Transverse colon (tissue), 4 donors: ENCODE results near the gene SNX11. TPM values are rescaled to one million over a fixed set of nuclear protein-coding genes. Genes with fewer than 3 reads are reported as not detected.

ENCODE experiments used
- DNase-seq: peaks from one replicate; pipeline ENCODE4 v3.0.0-alpha.2; 2019
- H3K27ac ChIP-seq, 4 donors: fragments of 200-600 bp; sonication (generic); 2 replicates each; pipeline ENCODE4 v1.5.1; 2016 to 2018; ENCODE audit warnings: inconsistent platforms in 4 of 4
- H3K27me3 ChIP-seq: fragments of 200-600 bp; sonication (generic); 2 replicates; pipeline ENCODE4 v1.5.1; 2017; ENCODE audit warnings: inconsistent platforms
- H3K36me3 ChIP-seq, 4 donors: fragments of 200-600 bp; sonication (generic); 2 replicates each; pipeline ENCODE4 v1.5.1; 2017 to 2019; ENCODE audit warnings: inconsistent platforms in 4 of 4
- H3K4me1 ChIP-seq, 4 donors: fragments of 200-600 bp; sonication (generic); 2 replicates each; pipeline ENCODE4 v1.5.1; 2017 to 2020; ENCODE audit warnings: inconsistent platforms in 4 of 4
- H3K4me3 ChIP-seq, 4 donors: fragments of 200-600 bp; sonication (generic); 1 replicate in 1 of 4; 2 replicates in 3 of 4; pipeline versions ENCODE4 v1.5.1 to v1.6.1; 2017 to 2019; ENCODE audit warnings: inconsistent platforms in 4 of 4
- H3K9me3 ChIP-seq, 2 donors: fragments of 200-600 bp; sonication (generic); 2 replicates each; pipeline ENCODE4 v1.5.1; 2017 to 2019; ENCODE audit warnings: inconsistent platforms in 2 of 2
- CTCF ChIP-seq, 5 experiments: fragments of 200-600 bp in 3 of 5; fragments of 450-650 bp in 2 of 5; sonication (generic) in 3 of 5; IDR thresholded peaks; 1 replicate in 2 of 5; 2 replicates in 3 of 5; pipeline ENCODE4 v1.5.1; 2016 to 2017; ENCODE audit warnings: antibody characterized with exemption in 5 of 5, inconsistent platforms in 3 of 5, mild to moderate bottlenecking in 2 of 5, moderate library complexity in 1 of 5
- EP300 ChIP-seq: sonication (generic); formaldehyde crosslinking; IDR thresholded peaks from one replicate; pipeline ENCODE4 v1.6.1; 2017; ENCODE audit warnings: antibody characterized with exemption, low read depth
- POLR2A ChIP-seq: fragments of 450-650 bp; IDR thresholded peaks from one replicate; pipeline ENCODE4 v1.6.1; 2016; ENCODE audit warnings: antibody characterized with exemption, mild to moderate bottlenecking, moderate library complexity
- POLR2AphosphoS5 ChIP-seq, 3 donors: sonication (generic); formaldehyde crosslinking; IDR thresholded peaks; one replicate each; pipeline ENCODE4 v1.6.1; 2016; ENCODE audit warnings: antibody characterized with exemption in 3 of 3
- WGBS, 2 donors: methylation state at CpG; one replicate each; pipeline ENCODE4 v1.1.5; 2018; ENCODE audit warnings: low coverage in 1 of 2; 5-methylcytosine and 5-hydroxymethylcytosine counted together
- in situ Hi-C, 4 donors: fragments of 200-750 bp; cut with MboI; loops; one replicate each; pipeline versions ENCODE4 v1.15.0 to v1.15.1; 2017; ENCODE audit warnings: low sequenced_read_pairs in 3 of 4, low pct_ligation_motif_present in 1 of 4, low pct_unique_long_range_greater_than_20kb in 1 of 4
- intact Hi-C: fragments of 100-400 bp; cut with DNase I; formaldehyde crosslinking; loops from one replicate; pipeline ENCODE4 v1.15.1; 2023; ENCODE audit warnings: low total_unique reads
- total RNA-seq, 4 donors: library from RNA; depleted of rRNA; stranded (reverse); fragments of >200 nt; gene quantifications; one replicate each; pipeline ENCODE4 v1.1.0, GENCODE V29; 2016

SNX11 gene
- total RNA-seq, 4 donors from 2014 or later = 2.0 to 24.3 (median 14.1) TPM

- WGBS, 2 donors = 95% methylated on average over 7 of the region's 7 CpGs; no CpG with 5 or more reads in 1 of the 2 donors
Measured at GRCh38 chr17:48062273-48062672, 45.3 kb upstream of the SNX11 start.

GRCh38 chr17:48064638-48065037 is 42.9 kb upstream of the SNX11 start:
- H3K27ac ChIP-seq = no peak overlapping the region
- intact Hi-C loops = no loop called here
- no peak for DNase-seq
- H3K4me1 ChIP-seq = no peaks in the 10 kb centered on the region
- peaks cover 0 to 32% (median 12%) of the 10 kb centered on the region in 4 donors for H3K36me3 ChIP-seq
- WGBS, 2 donors = 70 to 75% methylated on average over 2 to 3 of the region's 3 CpGs
- no peak for TF ChIP-seq POLR2A
- TF ChIP-seq CTCF (IDR thresholded peaks at IDR 0.05) = no peak
- TF ChIP-seq POLR2AphosphoS5 (IDR thresholded peaks at IDR 0.05) = no peak
- no peaks in the 10 kb centered on the region for H3K27me3 ChIP-seq
- no peak overlapping the region for H3K4me3 ChIP-seq
- no peaks in the 10 kb centered on the region for H3K9me3 ChIP-seq
- in situ Hi-C loops = no loop called here

More at GRCh38 chr17:48062273-48062672, 45.3 kb upstream of the SNX11 start:
- no peak for TF ChIP-seq POLR2AphosphoS5 (IDR thresholded peaks at IDR 0.05)
- TF ChIP-seq EP300 = no peak
- TF ChIP-seq CTCF (IDR thresholded peaks at IDR 0.05) = no peak
- TF ChIP-seq POLR2A = no peak
- intact Hi-C loops (no loop called here), in situ Hi-C loops (no loop called here)
- Histone ChIP-seq H3K27me3 (no peaks in the 10 kb centered on the region), H3K4me3 (no peak overlapping the region), H3K4me1 (no peaks in the 10 kb centered on the region), H3K9me3 (no peaks in the 10 kb centered on the region), H3K36me3 (peaks cover 0 to 51% (median 23%) of the 10 kb centered on the region in 4 donors), H3K27ac (peak overlapping the region in 1 of 4 donors; percentile 0)
- no peak for DNase-seq

- intact Hi-C loops = no loop called here
- DNase-seq = no peak
- 86 to 100% methylated on average over 1 of the region's 1 CpG for WGBS, 2 donors
- no peaks in the 10 kb centered on the region for H3K9me3 ChIP-seq
- TF ChIP-seq POLR2A (no peak), EP300 (no peak), CTCF (IDR thresholded peaks at IDR 0.05) (no peak), POLR2AphosphoS5 (IDR thresholded peaks at IDR 0.05) (no peak)
- H3K4me1 ChIP-seq = no peaks in the 10 kb centered on the region
- no peak overlapping the region for H3K27ac ChIP-seq
- no peaks in the 10 kb centered on the region for H3K27me3 ChIP-seq
- no peak overlapping the region for H3K4me3 ChIP-seq
- H3K36me3 ChIP-seq = peaks cover 0 to 22% (median 11%) of the 10 kb centered on the region in 4 donors
- in situ Hi-C loops = no loop called here
Measured at GRCh38 chr17:48066192-48066591, 41.4 kb upstream of the SNX11 start.

- in situ Hi-C loops (no loop called here), intact Hi-C loops (no loop called here)
- H3K27ac ChIP-seq = no peak overlapping the region
- no peak overlapping the region for H3K4me3 ChIP-seq
- TF ChIP-seq EP300 (no peak), POLR2AphosphoS5 (IDR thresholded peaks at IDR 0.05) (no peak), CTCF (IDR thresholded peaks at IDR 0.05) (no peak), POLR2A (no peak)
- H3K4me1 ChIP-seq = no peaks in the 10 kb centered on the region
- H3K27me3 ChIP-seq = no peaks in the 10 kb centered on the region
- WGBS, 2 donors = 83 to 89% methylated on average over 1 of the region's 1 CpG
- H3K36me3 ChIP-seq = peaks cover 0 to 18% (median 9%) of the 10 kb centered on the region in 4 donors
- H3K9me3 ChIP-seq = no peaks in the 10 kb centered on the region
- DNase-seq = no peak
Measured at GRCh38 chr17:48066656-48067055, 40.9 kb upstream of the SNX11 start.
